Measurements from ENCODE around the gene SVOP. TPM values are rescaled to one million over a fixed set of nuclear protein-coding genes. Genes with fewer than 3 reads are reported as not detected.
A peak's percentile ranks its signal among the peaks of the same experiment; 100 is the strongest.

The SVOP gene
- total RNA-seq, 1 experiment from 2014 or later: 0.47 TPM

GRCh38 chr12:108890208-108890607 lies 130.7 kb downstream of the SVOP start:
- intact Hi-C loops (cut with micrococcal nuclease): no loop called here
- CTCF ChIA-PET: no interaction called here
- TF ChIP-seq REST (IDR thresholded peaks at IDR 0.05; ENCODE audit: low read depth) (peak; percentile 87), MAX (IDR thresholded peaks at IDR 0.05) (no peak)
- H3K9ac ChIP-seq (ENCODE audit: low read length): no peak overlapping the region
- no peaks in the 10 kb centered on the region for H3K4me1 ChIP-seq (ENCODE audit: control insufficient read depth in 1 of 2, insufficient read depth in 2 of 2, low read length in 2 of 2)
- no peaks in the 10 kb centered on the region for H3K79me2 ChIP-seq (ENCODE audit: insufficient read depth, low read length)
- no peaks in the 10 kb centered on the region for H3K36me3 ChIP-seq (ENCODE audit: control insufficient read depth in 1 of 2, insufficient read depth in 2 of 2, low read length in 2 of 2)
- POLR2A ChIA-PET: no interaction called here
- no peaks in the 10 kb centered on the region for H3K27me3 ChIP-seq (ENCODE audit: insufficient read depth, low read length)
- no peak for DNase-seq (ENCODE audit: low read depth, low spot score)
- H3K4me2 ChIP-seq (ENCODE audit: low read length): no peak overlapping the region
- no peaks in the 10 kb centered on the region; a peak in 1 of 4 replicates for H3K9me3 ChIP-seq (ENCODE audit: control insufficient read depth in 1 of 2, insufficient read depth in 1 of 2, low read depth in 1 of 2, low read length in 2 of 2)
- no peak overlapping the region for H3K27ac ChIP-seq (ENCODE audit: low read depth, low read length)
- H3K4me3 ChIP-seq (replicated peaks in 1 of 2; ENCODE audit: low read depth in 1 of 2, low read length in 2 of 2): no peak overlapping the region
- no TSS peak for BruUV-seq (replicated peaks)
- RAD21 ChIA-PET (ENCODE audit: low non-redundant PET in 1 of 2, low total read pairs in 2 of 2, uncharacterized antibody in 2 of 2, unreplicated experiment in 2 of 2): no interaction called here
- H4K20me1 ChIP-seq (ENCODE audit: insufficient read depth): no peaks in the 10 kb centered on the region
- H3K9me2 ChIP-seq (ENCODE audit: insufficient read depth): no peaks in the 10 kb centered on the region
- ATAC-seq: no peak
- H2AFZ ChIP-seq (ENCODE audit: low read depth, low read length, poor library complexity, severe bottlenecking): no peak overlapping the region

DNA sequence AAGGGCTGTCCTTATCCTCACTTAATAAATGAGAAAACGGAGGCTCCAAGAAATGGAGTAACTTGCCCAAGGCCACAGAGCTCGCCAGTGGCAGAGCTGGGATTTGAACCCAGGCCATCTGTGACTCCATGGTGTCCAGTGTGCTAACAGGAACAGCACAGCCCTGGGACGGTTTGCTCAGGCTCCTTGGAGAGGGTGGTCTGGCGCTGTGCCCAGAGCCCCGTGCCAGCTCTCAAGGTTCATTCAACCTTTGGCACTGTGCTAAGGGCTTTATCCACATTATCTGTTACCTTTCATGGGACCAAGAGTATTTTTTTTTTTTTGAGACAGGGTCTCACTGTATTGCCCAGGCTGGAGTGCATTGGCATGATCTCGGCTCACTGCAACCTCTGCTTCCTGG lies 132.8 kb downstream of the SVOP start:
- ChIA-PET POLR2A (no interaction called here), CTCF (no interaction called here), RAD21 (ENCODE audit: low non-redundant PET in 1 of 2, low total read pairs in 2 of 2, uncharacterized antibody in 2 of 2, unreplicated experiment in 2 of 2) (no interaction called here)
- H3K4me2 ChIP-seq (ENCODE audit: low read length): no peak overlapping the region
- no peaks in the 10 kb centered on the region for H3K79me2 ChIP-seq (ENCODE audit: insufficient read depth, low read length)
- no TSS peak for BruUV-seq (replicated peaks)
- H3K9me3 ChIP-seq (ENCODE audit: control insufficient read depth in 1 of 2, insufficient read depth in 1 of 2, low read depth in 1 of 2, low read length in 2 of 2): no peaks in the 10 kb centered on the region
- no peak overlapping the region for H3K27ac ChIP-seq (ENCODE audit: low read depth, low read length)
- no peak overlapping the region for H2AFZ ChIP-seq (ENCODE audit: low read depth, low read length, poor library complexity, severe bottlenecking)
- DNase-seq (ENCODE audit: low read depth, low spot score) (no peak), ATAC-seq (no peak)
- H3K9ac ChIP-seq (ENCODE audit: low read length): no peak overlapping the region
- H3K27me3 ChIP-seq (ENCODE audit: insufficient read depth, low read length): no peaks in the 10 kb centered on the region
- intact Hi-C loops (cut with micrococcal nuclease): no loop called here
- H3K36me3 ChIP-seq (ENCODE audit: control insufficient read depth in 1 of 2, insufficient read depth in 2 of 2, low read length in 2 of 2): no peaks in the 10 kb centered on the region
- H3K9me2 ChIP-seq (ENCODE audit: insufficient read depth): no peaks in the 10 kb centered on the region
- H3K4me1 ChIP-seq (ENCODE audit: control insufficient read depth in 1 of 2, insufficient read depth in 2 of 2, low read length in 2 of 2): no peaks in the 10 kb centered on the region
- H3K4me3 ChIP-seq (replicated peaks in 1 of 2; ENCODE audit: low read depth in 1 of 2, low read length in 2 of 2): no peak overlapping the region
- H4K20me1 ChIP-seq (ENCODE audit: insufficient read depth): no peaks in the 10 kb centered on the region
- TF ChIP-seq ELF1 (IDR thresholded peaks at IDR 0.05; ENCODE audit: borderline replicate concordance, low read depth): no peak
- TF ChIP-seq ATF3 (IDR thresholded peaks at IDR 0.05): no peak
- no peak for TF ChIP-seq EZH2 (IDR thresholded peaks at IDR 0.05)
- no peak for TF ChIP-seq JUND (IDR thresholded peaks at IDR 0.05)
- TF ChIP-seq, protein P1, sequence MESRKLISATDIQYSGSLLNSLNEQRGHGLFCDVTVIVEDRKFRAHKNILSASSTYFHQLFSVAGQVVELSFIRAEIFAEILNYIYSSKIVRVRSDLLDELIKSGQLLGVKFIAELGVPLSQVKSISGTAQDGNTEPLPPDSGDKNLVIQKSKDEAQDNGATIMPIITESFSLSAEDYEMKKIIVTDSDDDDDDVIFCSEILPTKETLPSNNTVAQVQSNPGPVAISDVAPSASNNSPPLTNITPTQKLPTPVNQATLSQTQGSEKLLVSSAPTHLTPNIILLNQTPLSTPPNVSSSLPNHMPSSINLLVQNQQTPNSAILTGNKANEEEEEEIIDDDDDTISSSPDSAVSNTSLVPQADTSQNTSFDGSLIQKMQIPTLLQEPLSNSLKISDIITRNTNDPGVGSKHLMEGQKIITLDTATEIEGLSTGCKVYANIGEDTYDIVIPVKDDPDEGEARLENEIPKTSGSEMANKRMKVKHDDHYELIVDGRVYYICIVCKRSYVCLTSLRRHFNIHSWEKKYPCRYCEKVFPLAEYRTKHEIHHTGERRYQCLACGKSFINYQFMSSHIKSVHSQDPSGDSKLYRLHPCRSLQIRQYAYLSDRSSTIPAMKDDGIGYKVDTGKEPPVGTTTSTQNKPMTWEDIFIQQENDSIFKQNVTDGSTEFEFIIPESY (IDR thresholded peaks at IDR 0.05; ENCODE audit: extremely low read depth, insufficient replicate concordance, low read length): no peak
- no peak for TF ChIP-seq ZFX (IDR thresholded peaks at IDR 0.05)
- no peak for TF ChIP-seq CBX3 (IDR thresholded peaks at IDR 0.05; ENCODE audit: low read depth)
- TF ChIP-seq, protein P2, sequence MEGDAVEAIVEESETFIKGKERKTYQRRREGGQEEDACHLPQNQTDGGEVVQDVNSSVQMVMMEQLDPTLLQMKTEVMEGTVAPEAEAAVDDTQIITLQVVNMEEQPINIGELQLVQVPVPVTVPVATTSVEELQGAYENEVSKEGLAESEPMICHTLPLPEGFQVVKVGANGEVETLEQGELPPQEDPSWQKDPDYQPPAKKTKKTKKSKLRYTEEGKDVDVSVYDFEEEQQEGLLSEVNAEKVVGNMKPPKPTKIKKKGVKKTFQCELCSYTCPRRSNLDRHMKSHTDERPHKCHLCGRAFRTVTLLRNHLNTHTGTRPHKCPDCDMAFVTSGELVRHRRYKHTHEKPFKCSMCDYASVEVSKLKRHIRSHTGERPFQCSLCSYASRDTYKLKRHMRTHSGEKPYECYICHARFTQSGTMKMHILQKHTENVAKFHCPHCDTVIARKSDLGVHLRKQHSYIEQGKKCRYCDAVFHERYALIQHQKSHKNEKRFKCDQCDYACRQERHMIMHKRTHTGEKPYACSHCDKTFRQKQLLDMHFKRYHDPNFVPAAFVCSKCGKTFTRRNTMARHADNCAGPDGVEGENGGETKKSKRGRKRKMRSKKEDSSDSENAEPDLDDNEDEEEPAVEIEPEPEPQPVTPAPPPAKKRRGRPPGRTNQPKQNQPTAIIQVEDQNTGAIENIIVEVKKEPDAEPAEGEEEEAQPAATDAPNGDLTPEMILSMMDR (IDR thresholded peaks at IDR 0.05 in 2 of 3, conservative IDR thresholded peaks at IDR 0.05 in 1 of 3; ENCODE audit: borderline replicate concordance in 1 of 3, insufficient read depth in 1 of 3, low read depth in 2 of 3, low read length in 2 of 3): no peak
- TF ChIP-seq SRF (IDR thresholded peaks at IDR 0.05; ENCODE audit: low read depth): no peak
- TF ChIP-seq YY1 (IDR thresholded peaks at IDR 0.05; ENCODE audit: extremely low read depth, insufficient replicate concordance, low read depth, low read length): no peak

Data from HCT116 (cell line).